HUES48 (cell line): ENCODE data around the gene FUCA2.

Experiments
- H3K27ac ChIP-seq: one replicate; pipeline ENCODE4 v1.7.0; 2013; ENCODE audit warnings: low read depth, low read length, inconsistent platforms
- H3K27me3 ChIP-seq: 2 replicates; pipeline ENCODE4 v1.6.1; 2013; ENCODE audit warnings: mild to moderate bottlenecking, low read length; ENCODE audit not compliant: control insufficient read depth, insufficient read depth
- H3K36me3 ChIP-seq: 2 replicates; pipeline ENCODE4 v1.6.1; 2013; ENCODE audit warnings: low read length; ENCODE audit not compliant: control insufficient read depth, insufficient read depth
- H3K4me1 ChIP-seq: 2 replicates; pipeline ENCODE4 v1.6.1; 2013; ENCODE audit warnings: mild to moderate bottlenecking, low read length; ENCODE audit not compliant: control insufficient read depth, insufficient read depth
- H3K4me3 ChIP-seq: 2 replicates; pipeline ENCODE4 v1.5.1; 2013; ENCODE audit warnings: mild to moderate bottlenecking, low read depth, low read length
- H3K9ac ChIP-seq: 2 replicates; pipeline ENCODE4 v1.6.1; 2013; ENCODE audit warnings: mild to moderate bottlenecking, low read depth, low read length, moderate library complexity
- H3K9me3 ChIP-seq: 2 replicates; pipeline ENCODE4 v1.6.1; 2013; ENCODE audit warnings: low read length; ENCODE audit not compliant: control insufficient read depth, insufficient read depth

FUCA2 gene

GRCh38 chr6:143510991-143511891, at the start of gene FUCA2:
FUCA2 (minus strand) TSS chr6:143511720; CDS start chr6:143511634, 86 bp downstream.
- Histone ChIP-seq H3K4me3 (peak within 1 kb of the TSS; percentile 73), H3K9me3 (no peaks in the 10 kb centered on the region), H3K4me1 (peaks cover 26% of the 10 kb centered on the region), H3K36me3 (peaks cover 23% of the 10 kb centered on the region), H3K9ac (peak within 1 kb of the TSS; percentile 89), H3K27ac (peak within 1 kb of the TSS; percentile 86), H3K27me3 (peaks cover 26% of the 10 kb centered on the region)

GRCh38 chr6:143561105-143561704, 49.7 kb upstream of the FUCA2 start:
- Histone ChIP-seq H3K9me3 (no peaks in the 10 kb centered on the region), H3K36me3 (no peaks in the 10 kb centered on the region), H3K4me1 (0 out of 2 replicates have a peak, but pooled peaks cover 2% of the 10 kb centered on the region), H3K4me3 (no peak overlapping the region), H3K9ac (no peak overlapping the region), H3K27ac (no peak overlapping the region), H3K27me3 (no peaks in the 10 kb centered on the region)

- Histone ChIP-seq H3K4me3 (no peak overlapping the region), H3K4me1 (0 out of 2 replicates have a peak, but pooled peaks cover 6% of the 10 kb centered on the region), H3K27ac (no peak overlapping the region), H3K9me3 (no peaks in the 10 kb centered on the region), H3K9ac (no peak overlapping the region), H3K36me3 (no peaks in the 10 kb centered on the region), H3K27me3 (no peaks in the 10 kb centered on the region)
These were observed 47.6 kb upstream of the FUCA2 start for GRCh38 chr6:143559051-143559660.

- Histone ChIP-seq H3K9ac (no peak overlapping the region), H3K9me3 (no peaks in the 10 kb centered on the region), H3K36me3 (no peaks in the 10 kb centered on the region), H3K4me1 (0 out of 2 replicates have a peak, but pooled peaks cover 6% of the 10 kb centered on the region), H3K27me3 (no peaks in the 10 kb centered on the region), H3K4me3 (no peak overlapping the region), H3K27ac (no peak overlapping the region)
These were observed 45.0 kb upstream of the FUCA2 start for GRCh38 chr6:143556529-143556928.

GRCh38 chr6:143555582-143555981, 44.1 kb upstream of the FUCA2 start:
- H3K27me3 ChIP-seq: no peaks in the 10 kb centered on the region
- H3K4me1 ChIP-seq: 0 out of 2 replicates have a peak, but pooled peaks cover 6% of the 10 kb centered on the region
- no peak overlapping the region for H3K27ac ChIP-seq
- no peak overlapping the region for H3K9ac ChIP-seq
- H3K4me3 ChIP-seq: no peak overlapping the region
- H3K36me3 ChIP-seq: no peaks in the 10 kb centered on the region
- H3K9me3 ChIP-seq: no peaks in the 10 kb centered on the region

- Histone ChIP-seq H3K27ac (peak overlapping the region; percentile 41), H3K36me3 (no peaks in the 10 kb centered on the region), H3K4me3 (no peak overlapping the region), H3K9me3 (no peaks in the 10 kb centered on the region), H3K4me1 (0 out of 2 replicates have a peak, but pooled peaks cover 6% of the 10 kb centered on the region), H3K9ac (no peak overlapping the region), H3K27me3 (no peaks in the 10 kb centered on the region)
These were observed 43.6 kb upstream of the FUCA2 start for GRCh38 chr6:143555071-143555492.

GRCh38 chr6:143553337-143553736, 41.8 kb upstream of the FUCA2 start:
- no peaks in the 10 kb centered on the region for H3K27me3 ChIP-seq
- H3K4me1 ChIP-seq: 0 out of 2 replicates have a peak, but pooled peaks cover 6% of the 10 kb centered on the region
- H3K9ac ChIP-seq: no peak overlapping the region
- no peak overlapping the region for H3K27ac ChIP-seq
- H3K4me3 ChIP-seq: no peak overlapping the region
- H3K36me3 ChIP-seq: no peaks in the 10 kb centered on the region
- H3K9me3 ChIP-seq: no peaks in the 10 kb centered on the region

- no peak overlapping the region for H3K27ac ChIP-seq
- H3K4me1 ChIP-seq: 0 out of 2 replicates have a peak, but pooled peaks cover under 1% of the 10 kb centered on the region
- H3K4me3 ChIP-seq: no peak overlapping the region
- no peak overlapping the region for H3K9ac ChIP-seq
- no peaks in the 10 kb centered on the region for H3K27me3 ChIP-seq
- no peaks in the 10 kb centered on the region for H3K9me3 ChIP-seq
- no peaks in the 10 kb centered on the region for H3K36me3 ChIP-seq
These were observed 38.4 kb upstream of the FUCA2 start for GRCh38 chr6:143549949-143550268.

- H3K36me3 ChIP-seq: no peaks in the 10 kb centered on the region
- no peak overlapping the region for H3K4me3 ChIP-seq
- H3K4me1 ChIP-seq: no peaks in the 10 kb centered on the region
- no peaks in the 10 kb centered on the region for H3K27me3 ChIP-seq
- no peaks in the 10 kb centered on the region for H3K9me3 ChIP-seq
- no peak overlapping the region for H3K27ac ChIP-seq
- H3K9ac ChIP-seq: no peak overlapping the region; the same call in 1 of the 2 replicates
These were observed 37.9 kb upstream of the FUCA2 start for GRCh38 chr6:143549221-143549948.

GRCh38 chr6:143546599-143546998, 35.1 kb upstream of the FUCA2 start:
- Histone ChIP-seq H3K4me3 (no peak overlapping the region), H3K9me3 (no peaks in the 10 kb centered on the region), H3K4me1 (peaks cover 3% of the 10 kb centered on the region), H3K27me3 (no peaks in the 10 kb centered on the region), H3K27ac (no peak overlapping the region), H3K9ac (no peak overlapping the region), H3K36me3 (no peaks in the 10 kb centered on the region)
